Muscle layer of duodenum (tissue), 2 donors: ENCODE data around the gene FAM151B.
A peak's percentile ranks its signal among the peaks of the same experiment; 100 is the strongest.
"Not testable (repeated sequence)": the region's sequence is repeated elsewhere in the genome, so short reads cannot be mapped to it uniquely, and the experiment has no call there.

Experiments used
- H3K27ac ChIP-seq: one replicate; pipeline ENCODE4 v1.7.0; 2013; ENCODE audit warnings: mild to moderate bottlenecking, low read length
- H3K27me3 ChIP-seq: one replicate; pipeline ENCODE4 v1.7.0; 2013; ENCODE audit warnings: low read depth, mild to moderate bottlenecking, control low read depth, low read length
- H3K36me3 ChIP-seq, 2 donors: one replicate each; pipeline ENCODE4 v1.7.0; 2013; ENCODE audit warnings: low read length in 2 of 2, control low read depth in 1 of 2, mild to moderate bottlenecking in 1 of 2; ENCODE audit not compliant: insufficient read depth in 2 of 2, control insufficient read depth in 1 of 2
- H3K4me1 ChIP-seq, 2 donors: one replicate each; pipeline ENCODE4 v1.7.0; 2013; ENCODE audit warnings: low read length in 2 of 2, mild to moderate bottlenecking in 2 of 2, control low read depth in 1 of 2, moderate library complexity in 1 of 2; ENCODE audit not compliant: insufficient read depth in 2 of 2, control insufficient read depth in 1 of 2
- H3K4me3 ChIP-seq, 2 donors: one replicate each; pipeline ENCODE4 v1.7.0; 2013; ENCODE audit warnings: low read length in 2 of 2, low read depth in 1 of 2, mild to moderate bottlenecking in 1 of 2
- H3K9me3 ChIP-seq, 2 donors: one replicate each; pipeline ENCODE4 v1.7.0; 2013; ENCODE audit warnings: low read length in 2 of 2, control low read depth in 1 of 2, mild to moderate bottlenecking in 1 of 2; ENCODE audit not compliant: control insufficient read depth in 1 of 2
- donor health status: healthy.

Gene FAM151B

DNA sequence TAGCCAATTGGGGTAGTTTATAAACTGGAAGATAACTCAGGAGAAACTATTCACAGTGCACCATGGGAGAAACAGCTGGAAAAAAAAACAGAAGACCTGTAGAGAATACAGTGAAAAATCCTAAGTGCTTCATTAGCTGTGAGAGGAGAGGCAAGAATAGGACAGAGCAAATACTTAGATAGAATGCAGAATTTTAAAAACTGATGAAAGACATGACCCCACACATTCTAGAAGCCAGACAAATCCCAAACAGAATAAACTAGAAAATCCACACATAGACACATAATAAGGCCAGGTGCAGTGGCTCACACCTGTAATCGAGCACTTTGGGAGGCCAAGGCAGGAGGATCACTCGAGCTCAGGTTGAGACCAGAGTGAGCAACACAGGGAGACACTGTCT lies 7.5 kb upstream of the FAM151B start:
- Histone ChIP-seq H3K9me3 (peaks cover 0 to 8% of the 10 kb centered on the region in 2 donors), H3K27ac (no peak overlapping the region), H3K4me3 (no peak overlapping the region), H3K4me1 (no peaks in the 10 kb centered on the region), H3K36me3 (peaks cover 4 to 31% of the 10 kb centered on the region in 2 donors), H3K27me3 (no peaks in the 10 kb centered on the region)

- H3K4me1 ChIP-seq: no peaks in the 10 kb centered on the region
- no peaks in the 10 kb centered on the region for H3K27me3 ChIP-seq
- H3K9me3 ChIP-seq: peaks cover 0 to 8% of the 10 kb centered on the region in 2 donors
- H3K36me3 ChIP-seq: peaks cover 4 to 29% of the 10 kb centered on the region in 2 donors
- no peak overlapping the region for H3K27ac ChIP-seq
- no peak overlapping the region for H3K4me3 ChIP-seq
These were observed 6.6 kb upstream of the FAM151B start for GRCh38 chr5:80481019-80481893.

DNA sequence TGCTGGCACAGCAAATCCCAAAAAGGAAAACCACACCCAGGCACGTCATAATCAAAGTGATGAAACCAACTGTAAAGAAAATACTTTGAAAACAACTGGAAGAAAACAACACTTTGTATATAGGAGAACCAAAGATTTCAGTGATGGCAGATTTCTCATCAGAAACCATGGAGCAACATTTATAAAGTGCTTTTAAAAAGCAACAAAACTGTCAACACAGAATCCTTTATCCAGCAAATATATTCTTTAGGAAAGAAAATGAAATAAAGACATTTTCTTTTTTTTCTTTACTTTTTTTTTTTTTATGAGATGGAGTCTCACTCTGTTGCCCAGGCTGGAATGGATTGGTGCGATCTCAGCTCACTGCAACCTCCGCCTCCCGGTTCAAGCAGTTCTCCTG lies 5.3 kb upstream of the FAM151B start:
- Histone ChIP-seq H3K36me3 (peaks cover 4 to 25% of the 10 kb centered on the region in 2 donors), H3K4me3 (no peak overlapping the region), H3K27ac (no peak overlapping the region), H3K9me3 (peaks cover 0 to 8% of the 10 kb centered on the region in 2 donors), H3K4me1 (no peaks in the 10 kb centered on the region), H3K27me3 (no peaks in the 10 kb centered on the region)

DNA sequence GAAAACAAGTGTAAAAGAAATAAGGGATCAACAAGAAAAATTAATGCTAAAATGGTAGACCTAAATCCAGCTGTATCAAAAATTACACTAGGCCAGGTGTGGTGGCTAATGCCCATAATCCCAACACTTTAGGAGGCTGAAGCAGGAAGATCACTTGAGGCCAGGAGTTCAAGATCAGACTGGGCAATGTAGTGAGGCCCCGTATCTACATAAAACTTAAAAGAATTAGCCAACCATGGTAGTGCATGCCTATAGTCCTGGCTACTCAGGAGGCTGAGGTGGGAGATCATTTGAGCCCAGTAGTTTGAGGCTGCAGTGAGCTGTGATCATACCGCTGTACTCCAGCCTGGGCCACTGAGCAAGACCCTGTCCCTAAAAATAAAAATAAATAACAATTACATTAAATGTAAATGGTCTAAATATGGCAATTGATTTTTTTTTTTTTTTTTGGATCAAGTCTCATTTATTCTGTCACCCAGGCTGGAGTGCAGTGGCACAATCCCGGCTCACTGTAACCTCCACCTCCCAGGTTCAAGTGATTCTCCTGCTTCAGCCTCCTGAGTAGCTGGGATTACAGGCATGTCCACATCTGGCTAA lies 4.2 kb upstream of the FAM151B start:
- Histone ChIP-seq H3K27me3 (no peaks in the 10 kb centered on the region), H3K27ac (no peak overlapping the region), H3K36me3 (peaks cover 2 to 21% of the 10 kb centered on the region in 2 donors), H3K4me1 (peaks cover 0 to 2% of the 10 kb centered on the region in 2 donors), H3K4me3 (no peak overlapping the region), H3K9me3 (peaks cover 0 to 8% of the 10 kb centered on the region in 2 donors)

DNA sequence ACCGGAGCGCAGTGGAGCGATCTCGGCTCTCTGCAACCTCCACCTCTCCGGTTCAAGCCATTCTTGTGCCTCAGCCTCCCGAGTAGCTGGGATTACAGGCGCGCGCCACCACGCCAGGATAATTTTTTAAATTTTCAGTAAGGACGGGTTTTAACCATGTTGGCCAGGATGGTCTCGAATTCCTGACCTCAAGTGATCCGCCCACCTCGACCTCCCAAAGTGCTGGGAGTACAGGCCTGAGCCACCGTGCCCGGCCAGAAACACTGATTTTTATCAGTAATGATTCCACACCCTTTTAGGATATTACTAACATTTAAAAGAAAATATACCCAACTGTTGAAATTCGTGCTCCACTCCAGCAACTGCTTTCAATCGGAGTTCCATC lies 464 bp upstream of the FAM151B start:
- H3K27me3 ChIP-seq: no peaks in the 10 kb centered on the region
- H3K27ac ChIP-seq: peak overlapping the region; percentile 45
- peaks cover 0 to 9% of the 10 kb centered on the region in 2 donors for H3K36me3 ChIP-seq
- H3K4me1 ChIP-seq: peaks cover 0 to 4% of the 10 kb centered on the region in 2 donors
- peaks cover 0 to 3% of the 10 kb centered on the region in 2 donors for H3K9me3 ChIP-seq
- H3K4me3 ChIP-seq: peak overlapping the region; percentile 80 to 95

DNA sequence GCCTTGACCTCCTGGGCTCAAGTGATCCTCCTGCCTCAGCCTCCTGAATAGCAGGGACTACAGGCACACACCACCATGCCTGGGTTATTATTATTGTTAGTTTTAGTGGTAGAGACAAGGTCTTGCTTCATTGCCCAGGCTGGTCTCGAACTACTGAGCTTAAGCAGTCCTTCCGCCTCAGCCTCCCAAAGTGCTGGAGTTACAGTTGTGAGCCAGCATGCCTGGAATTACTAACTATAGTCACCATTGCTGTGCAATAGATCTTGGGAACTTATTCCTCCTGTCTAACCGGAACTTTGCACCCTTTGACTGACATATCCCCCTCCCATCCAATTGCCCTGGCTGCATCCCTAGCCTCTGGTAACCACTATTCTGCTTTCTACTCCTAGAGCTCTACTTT lies 3.4 kb downstream of the FAM151B start:
- H3K36me3 ChIP-seq: no peaks in the 10 kb centered on the region
- H3K27ac ChIP-seq: no peak overlapping the region
- no peak overlapping the region for H3K4me3 ChIP-seq
- no peaks in the 10 kb centered on the region for H3K9me3 ChIP-seq
- peaks cover 0 to 4% of the 10 kb centered on the region in 2 donors for H3K4me1 ChIP-seq
- no peaks in the 10 kb centered on the region for H3K27me3 ChIP-seq

GRCh38 chr5:80492741-80493140 lies 4.8 kb downstream of the FAM151B start:
- no peak overlapping the region for H3K4me3 ChIP-seq
- H3K27me3 ChIP-seq: no peaks in the 10 kb centered on the region
- H3K27ac ChIP-seq: no peak overlapping the region
- H3K4me1 ChIP-seq: peaks cover 0 to 4% of the 10 kb centered on the region in 2 donors
- H3K36me3 ChIP-seq: no peaks in the 10 kb centered on the region
- H3K9me3 ChIP-seq: no peaks in the 10 kb centered on the region

DNA sequence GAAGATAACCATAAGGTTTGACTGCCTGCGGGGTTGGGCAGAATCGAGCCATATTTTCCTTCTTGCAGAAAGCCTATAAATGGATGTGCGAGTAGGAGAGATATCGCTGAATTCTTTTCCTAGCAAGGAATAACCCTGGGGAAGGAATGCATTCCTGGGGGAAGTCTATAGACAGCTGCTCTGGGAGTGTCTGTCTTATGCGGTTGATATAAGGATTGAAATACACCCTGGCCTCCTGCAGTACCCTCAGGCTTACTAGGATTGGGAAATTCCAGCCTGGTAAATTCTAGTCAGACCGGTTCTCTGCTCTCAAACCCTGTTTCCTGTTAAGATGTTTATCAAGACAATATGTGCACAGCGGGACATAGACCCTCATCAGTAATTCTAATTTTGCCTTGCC lies 5.5 kb downstream of the FAM151B start:
- H3K4me3 ChIP-seq, H3K27me3 ChIP-seq, H3K9me3 ChIP-seq, H3K36me3 ChIP-seq, H3K27ac ChIP-seq, H3K4me1 ChIP-seq: not testable (repeated sequence)

DNA sequence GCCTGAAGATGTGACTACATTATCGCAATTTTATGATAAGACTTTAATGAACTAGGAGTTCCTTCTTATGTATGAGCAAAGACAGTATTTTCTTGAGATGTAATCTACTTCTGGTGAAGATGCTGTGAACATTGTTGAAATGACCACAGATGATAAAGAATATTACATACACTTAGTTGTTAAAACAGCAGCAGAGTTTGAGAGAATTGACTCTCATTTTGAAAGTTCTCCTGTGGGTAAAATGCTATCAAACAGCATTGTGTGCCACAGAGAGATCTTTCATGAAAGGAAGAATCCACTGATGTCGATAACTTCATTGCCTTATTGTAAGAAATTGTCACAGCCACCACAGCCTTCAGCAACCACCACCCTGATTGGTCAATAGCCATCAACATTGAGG lies 8.0 kb downstream of the FAM151B start:
- Histone ChIP-seq H3K27me3 (no peaks in the 10 kb centered on the region), H3K4me1 (no peaks in the 10 kb centered on the region), H3K9me3 (no peaks in the 10 kb centered on the region), H3K27ac (no peak overlapping the region), H3K4me3 (no peak overlapping the region), H3K36me3 (no peaks in the 10 kb centered on the region)

DNA sequence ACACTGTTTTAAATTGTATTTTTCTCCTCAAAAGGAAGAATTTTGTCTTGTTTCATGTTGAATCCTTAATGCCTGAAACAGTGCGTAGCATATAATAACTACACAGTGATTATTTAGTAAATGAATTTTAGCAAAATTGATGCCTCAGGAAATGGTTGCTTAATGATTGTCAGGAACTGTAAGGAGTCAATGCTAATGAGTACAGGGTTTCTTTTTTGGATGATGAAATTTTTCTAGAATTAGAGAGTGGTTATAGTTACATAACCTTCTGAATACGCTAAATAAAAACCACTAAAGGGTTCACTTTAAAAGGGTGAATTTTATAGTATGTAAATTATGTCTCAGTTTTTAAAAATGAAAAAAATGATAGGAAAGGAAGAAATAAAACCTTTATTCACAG lies 14.9 kb downstream of the FAM151B start:
- no peaks in the 10 kb centered on the region for H3K36me3 ChIP-seq
- no peak overlapping the region for H3K27ac ChIP-seq
- H3K27me3 ChIP-seq: no peaks in the 10 kb centered on the region
- no peak overlapping the region for H3K4me3 ChIP-seq
- no peaks in the 10 kb centered on the region for H3K4me1 ChIP-seq
- H3K9me3 ChIP-seq: no peaks in the 10 kb centered on the region

- Histone ChIP-seq H3K27ac (no peak overlapping the region), H3K4me3 (no peak overlapping the region)
These were observed 15.7 kb downstream of the FAM151B start for GRCh38 chr5:80503641-80504040.

More at GRCh38 chr5:80503641-80504040, 15.7 kb downstream of the FAM151B start:
- H3K9me3 ChIP-seq: no peaks in the 10 kb centered on the region
- no peaks in the 10 kb centered on the region for H3K36me3 ChIP-seq
- no peaks in the 10 kb centered on the region for H3K27me3 ChIP-seq
- no peaks in the 10 kb centered on the region for H3K4me1 ChIP-seq
